GM21723 (cell line): ENCODE results near the gene LUC7L3.
"Not testable (repeated sequence)": the region's sequence is repeated elsewhere in the genome, so short reads cannot be mapped to it uniquely, and the experiment has no call there.

Experiments
- ATAC-seq: cut with Tn5 transposase; IDR thresholded peaks from one replicate; pipeline ENCODE4 v1.9.1; 2021; ENCODE audit warnings: mild to moderate bottlenecking, moderate library complexity; ENCODE audit not compliant: unreplicated experiment

Gene LUC7L3

DNA sequence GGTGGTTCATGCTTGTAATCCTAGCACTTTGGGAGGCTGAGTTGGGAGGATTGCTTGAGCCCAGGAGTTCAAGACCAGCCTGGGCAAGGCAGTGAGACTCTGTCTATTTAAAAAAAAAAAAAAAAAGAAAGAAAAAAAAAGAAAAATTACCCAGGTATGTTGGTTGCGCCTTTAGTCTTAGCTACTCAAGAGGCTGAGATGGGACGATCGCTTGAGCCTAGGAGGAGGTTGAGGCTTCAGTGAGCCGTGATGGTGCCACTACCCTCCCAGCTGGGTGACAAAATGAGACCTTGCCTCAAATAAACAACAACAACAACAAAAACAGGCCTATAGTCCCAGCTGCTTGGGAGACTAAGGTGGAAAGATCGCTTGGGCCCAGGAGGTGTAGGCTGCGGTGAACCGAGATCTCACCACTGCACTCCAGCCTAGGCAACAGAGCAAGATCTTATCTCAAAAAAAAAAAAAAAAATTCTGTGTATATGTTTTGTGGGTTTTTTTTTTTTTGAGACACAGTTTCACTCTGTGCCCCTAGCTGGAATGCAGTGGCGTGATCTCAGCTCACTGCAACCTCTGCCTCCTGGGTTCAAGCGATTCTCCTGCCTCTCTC is 60.4 kb downstream of the LUC7L3 start:
- ATAC-seq, result no peak

DNA sequence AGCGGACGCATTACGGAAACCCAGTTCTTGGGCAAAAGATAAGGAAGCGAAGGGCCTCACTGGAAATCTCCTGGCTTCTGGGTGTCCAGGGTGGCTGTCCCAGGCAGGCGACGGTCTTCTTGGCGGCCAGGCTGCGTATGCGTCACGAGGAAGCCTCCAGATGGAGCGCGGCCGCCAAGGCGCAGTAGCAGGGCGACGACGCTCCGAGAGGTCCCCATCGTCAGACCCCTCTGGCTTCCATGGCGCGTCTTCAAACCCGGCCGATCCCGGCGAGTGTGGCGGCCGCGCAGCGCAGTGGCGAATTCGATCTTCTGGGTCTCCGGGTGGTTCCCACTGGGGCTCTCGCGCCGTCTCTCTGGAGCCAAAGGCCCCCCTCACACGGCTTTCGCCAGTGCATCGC is 61.8 kb downstream of the LUC7L3 start:
- no peak for ATAC-seq

DNA sequence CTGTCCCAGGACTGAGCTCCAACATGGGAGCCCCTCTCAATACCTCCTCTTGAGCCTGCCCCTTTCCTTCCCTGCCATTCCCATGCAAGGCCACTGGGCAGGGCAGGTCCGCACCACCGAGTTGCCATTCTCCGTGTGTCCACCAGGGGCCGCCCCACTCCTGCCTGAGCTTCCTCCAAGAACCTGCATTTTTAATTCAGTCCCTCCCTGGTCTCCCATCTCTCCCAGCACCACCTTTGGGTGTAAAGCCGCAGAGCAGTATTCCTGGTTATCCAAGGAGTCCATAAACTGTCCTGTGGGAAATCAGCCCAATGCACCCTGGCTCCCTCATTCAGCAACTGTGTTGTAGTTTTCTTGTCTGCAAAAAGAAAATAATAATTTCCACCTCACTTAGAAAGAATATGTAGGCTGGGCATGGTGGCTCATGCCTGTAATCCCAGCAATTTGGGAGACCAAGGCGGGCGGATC is 63.8 kb downstream of the LUC7L3 start:
- no peak for ATAC-seq

DNA sequence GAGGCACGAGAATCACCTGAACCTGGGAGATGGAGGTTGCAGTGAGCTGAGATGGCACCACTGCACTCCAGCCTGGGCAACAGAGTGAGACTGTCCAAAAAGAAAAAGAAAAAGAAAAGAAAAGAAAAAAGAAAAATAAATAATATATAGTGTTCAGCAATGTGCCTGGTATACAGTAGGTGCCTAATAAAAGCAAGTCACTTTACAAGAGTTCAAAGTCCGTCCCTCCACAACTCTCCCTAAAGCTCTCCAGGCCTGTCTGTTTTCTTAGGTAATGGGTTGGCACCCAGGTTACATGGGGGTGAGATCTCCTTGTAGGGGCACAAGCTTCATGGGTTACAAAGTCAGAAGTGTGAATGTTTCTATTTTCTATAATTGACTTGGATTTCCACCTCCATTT is 64.5 kb downstream of the LUC7L3 start:
- ATAC-seq, result no peak

DNA sequence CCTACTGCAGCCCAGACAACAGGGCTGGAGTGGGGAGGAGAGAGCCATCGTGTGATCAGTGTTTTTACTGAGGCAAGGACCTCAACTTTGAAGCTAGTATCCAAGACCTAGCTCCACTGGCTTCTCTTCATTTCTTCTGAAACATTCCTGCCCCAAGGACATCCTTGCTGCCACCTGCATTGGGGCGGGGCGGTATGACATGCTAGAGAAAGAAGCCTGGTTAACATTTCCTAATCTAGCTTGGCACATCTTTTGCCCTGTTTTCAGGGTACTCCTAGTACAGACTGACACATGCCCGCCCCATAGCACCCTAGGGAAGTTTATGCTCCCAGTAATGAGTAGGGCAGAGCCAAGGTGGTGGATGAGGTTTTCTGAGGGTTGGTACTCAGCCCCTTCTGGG is 65.7 kb downstream of the LUC7L3 start:
- no peak for ATAC-seq

DNA sequence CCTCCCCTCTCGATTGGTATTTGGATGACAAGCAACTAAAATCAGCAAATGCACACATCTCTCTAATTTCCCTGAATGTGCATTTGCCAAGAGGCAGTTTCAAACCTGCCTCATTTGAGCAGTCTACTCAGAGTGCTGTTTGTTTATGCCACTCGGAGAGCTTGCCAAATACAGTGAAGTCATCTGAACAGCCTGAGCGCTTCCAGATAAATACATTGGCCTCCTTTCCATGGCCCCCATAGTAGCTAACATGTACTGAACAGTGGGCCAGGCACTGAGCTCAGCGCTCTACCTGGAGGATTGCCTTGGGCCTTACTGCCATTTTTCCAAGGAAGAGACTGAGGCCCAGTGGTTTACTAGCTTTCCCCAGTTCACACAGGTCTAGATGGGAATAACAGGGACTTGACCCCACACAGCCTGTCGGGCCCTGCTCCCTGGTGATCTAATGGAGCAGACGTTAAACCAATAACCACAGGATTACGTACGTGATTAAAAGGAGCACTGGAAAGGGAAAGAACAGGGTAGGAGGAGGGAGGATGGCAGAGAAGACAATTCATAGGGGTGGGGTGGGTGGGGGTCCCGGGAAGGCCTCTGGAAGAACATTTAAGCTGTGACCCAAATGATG is 66.7 kb downstream of the LUC7L3 start:
- no peak for ATAC-seq

DNA sequence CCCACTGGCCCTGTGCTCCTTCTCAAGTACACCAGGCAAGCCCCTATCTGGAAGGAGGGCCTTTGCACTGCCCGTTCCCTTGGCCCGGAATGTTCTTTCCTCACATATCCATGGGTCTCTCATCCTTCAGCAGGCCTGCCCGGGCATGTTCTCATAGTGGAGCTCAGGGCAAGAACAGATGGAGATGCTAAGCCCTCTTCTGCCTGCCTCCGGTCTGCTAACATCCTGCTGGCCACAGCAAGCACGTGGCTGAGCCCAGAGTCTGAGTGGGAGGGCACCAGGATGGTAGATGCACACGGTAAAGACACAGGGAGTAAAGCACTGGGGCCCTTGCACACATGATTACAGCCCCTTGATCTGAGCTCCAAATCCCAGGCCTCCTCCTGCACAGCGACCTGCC is 67.7 kb downstream of the LUC7L3 start:
- ATAC-seq, result no peak

DNA sequence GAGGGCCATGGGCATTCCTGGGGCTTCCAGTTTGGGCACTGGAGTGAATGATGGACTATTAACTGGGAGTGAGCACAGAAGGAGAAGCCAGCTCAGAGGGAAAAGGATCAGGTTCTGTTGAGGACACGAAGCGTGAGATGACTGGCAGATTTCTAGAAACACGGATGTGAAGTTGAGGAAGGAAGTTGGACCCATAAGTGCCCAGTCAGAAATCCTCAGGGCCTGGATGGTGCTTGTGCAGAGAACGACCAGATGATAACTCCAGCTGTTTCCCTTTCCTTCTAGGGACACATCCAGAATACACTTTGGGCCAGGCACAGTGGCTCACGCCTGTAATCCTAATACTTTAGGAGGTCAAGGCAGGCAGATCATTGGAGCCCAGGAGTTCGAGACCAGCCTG is 71.2 kb downstream of the LUC7L3 start:
- no peak for ATAC-seq

DNA sequence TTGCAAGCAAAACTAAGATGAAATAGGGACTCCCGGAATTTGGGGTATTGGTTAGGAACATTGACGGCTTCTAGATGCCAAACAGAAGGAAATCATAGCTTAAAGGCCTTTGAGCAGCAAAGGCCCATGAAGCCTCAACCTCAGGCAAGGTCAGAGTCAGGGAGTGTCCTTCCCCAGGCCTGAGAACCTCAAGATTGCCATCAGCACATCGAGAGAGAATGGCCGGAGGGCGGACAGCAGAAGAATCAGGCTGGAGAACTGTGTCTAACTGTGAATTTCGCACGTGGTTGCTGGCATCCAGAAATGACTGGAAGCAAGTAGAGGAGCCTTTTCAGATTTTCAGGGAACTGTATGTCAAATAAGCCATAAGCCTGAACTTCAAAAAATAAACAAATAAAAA is 72.7 kb downstream of the LUC7L3 start:
- no peak for ATAC-seq

DNA sequence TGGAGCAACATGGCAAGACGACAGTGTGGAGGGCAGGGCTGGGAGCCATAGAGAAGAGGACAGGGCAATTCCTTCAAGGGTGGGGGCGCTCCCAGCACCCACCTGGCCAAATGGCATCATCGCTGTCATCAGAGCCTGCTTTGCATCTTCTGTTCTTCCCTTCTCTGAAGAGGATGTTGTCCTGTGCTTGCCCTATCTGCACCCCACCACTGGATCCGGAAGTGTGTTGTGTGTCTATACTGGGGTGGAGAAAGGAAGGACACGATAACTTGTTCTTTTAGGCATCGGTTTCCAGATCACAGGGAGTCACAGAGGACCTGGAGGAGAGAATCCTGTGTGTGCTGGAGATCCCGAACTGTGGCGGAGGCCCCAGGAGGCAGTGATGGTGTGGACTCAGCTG is 73.6 kb downstream of the LUC7L3 start:
- ATAC-seq, result no peak

DNA sequence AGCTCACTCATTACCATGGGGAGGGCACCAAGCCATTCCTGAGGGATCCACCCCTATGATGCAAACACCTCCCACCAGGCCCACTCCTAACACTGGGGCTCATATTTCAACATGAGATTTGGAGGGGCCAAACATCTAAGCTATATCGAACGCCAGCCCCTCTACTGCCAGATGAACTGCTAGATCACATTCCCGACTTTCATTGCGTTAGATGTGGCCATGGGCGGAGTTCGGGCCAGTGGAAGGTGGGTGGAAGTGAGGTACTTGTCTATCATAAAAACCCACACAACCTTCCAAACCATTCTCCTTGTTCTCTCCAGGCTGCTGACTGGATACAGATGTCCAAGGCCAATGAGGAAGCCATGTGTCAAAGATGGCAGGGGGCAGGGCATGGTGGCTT is 75.0 kb downstream of the LUC7L3 start:
- no peak for ATAC-seq

DNA sequence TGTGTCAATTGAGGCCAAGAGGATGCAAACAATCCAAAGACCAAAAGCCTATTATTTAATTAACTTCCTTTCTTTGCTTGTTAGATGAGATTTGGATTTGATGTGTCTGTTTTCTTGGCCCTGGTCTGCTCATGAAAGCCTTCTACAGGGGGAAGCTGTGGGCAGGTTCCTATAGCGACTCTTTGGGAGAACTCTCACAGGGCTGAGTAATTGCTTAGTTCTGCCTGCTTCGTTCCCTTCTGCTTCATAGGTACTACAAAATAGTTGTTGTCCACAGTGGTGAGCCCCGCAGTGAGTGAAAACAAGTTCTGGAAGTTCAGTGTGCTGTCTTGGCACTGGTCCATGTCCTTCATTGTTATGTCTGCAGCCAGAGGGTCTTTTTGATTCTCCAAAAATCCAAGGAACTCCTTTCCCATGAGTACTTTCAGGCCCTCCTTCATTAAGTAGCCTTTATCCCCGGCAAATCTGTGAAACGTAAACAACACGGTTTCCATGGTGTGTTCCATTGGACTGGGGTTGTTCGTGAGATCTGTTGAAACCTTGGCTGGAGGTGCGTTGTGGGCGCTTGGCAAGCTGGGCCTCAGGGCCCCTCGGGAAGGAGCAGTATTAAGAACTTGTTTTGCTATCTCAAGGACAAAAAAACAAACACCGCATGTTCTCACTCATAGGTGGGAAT is 77.9 kb downstream of the LUC7L3 start:
- ATAC-seq, result no peak

DNA sequence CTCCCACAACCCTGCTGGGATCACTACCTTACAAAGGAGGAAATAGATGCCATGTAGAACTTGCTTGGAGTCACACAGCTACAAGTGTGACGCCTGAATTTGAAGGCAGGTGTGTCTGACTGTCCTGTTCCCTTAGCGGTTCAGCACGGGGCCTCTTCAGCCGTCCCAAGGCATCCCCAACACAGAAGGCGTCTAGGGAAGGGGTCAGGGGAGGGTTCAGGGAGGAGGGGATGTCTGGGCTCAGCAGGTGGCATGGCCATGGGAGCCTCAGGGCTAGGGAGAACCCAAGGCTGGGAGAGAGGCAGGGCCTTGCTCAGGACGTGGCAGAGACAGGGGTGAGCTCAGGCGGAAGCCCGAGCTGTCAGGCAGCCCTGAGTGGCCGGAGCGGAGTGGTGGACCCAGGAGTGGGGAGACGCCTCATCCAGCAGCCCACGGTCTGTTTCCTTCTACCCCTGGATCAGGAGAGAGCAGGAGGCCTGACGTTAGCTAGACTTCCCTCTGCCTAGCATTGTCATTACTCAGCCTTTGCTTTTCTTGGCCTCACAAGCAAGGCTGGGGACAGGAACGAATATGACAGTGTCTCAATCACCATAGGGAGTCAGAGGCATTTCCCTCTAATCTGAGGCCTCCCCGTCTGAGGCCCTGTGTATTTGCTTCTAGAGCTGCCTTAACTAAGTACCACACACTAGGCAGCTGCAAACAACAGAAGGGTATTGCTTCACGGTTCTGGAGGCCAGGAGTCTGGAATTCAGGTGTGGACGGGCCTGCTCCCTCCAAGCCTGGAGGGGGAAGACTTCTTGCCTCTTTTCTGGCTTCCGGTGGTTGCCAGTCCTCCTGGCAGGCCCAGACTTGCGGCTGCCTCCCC is 79.3 kb downstream of the LUC7L3 start:
- no peak for ATAC-seq

DNA sequence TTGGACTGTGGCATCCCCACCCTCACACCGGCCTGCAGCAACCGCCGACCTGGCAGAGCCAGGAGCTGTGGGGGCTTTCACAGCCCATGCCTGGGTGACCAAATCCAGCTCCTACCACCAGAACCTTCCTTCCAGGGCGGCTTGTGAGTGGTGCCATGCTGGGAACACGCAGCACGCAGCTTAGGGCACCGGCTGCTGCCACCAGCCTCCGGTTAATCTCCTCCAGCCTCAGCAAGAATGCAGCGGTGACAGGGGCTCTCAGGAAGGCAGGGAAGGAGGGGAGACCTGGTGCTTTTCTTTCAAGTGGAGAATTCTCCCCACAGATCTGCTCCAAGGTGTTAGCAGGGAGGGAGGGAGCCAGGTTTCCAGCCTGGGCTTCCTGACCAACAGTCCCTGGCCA is 80.2 kb downstream of the LUC7L3 start:
- no peak for ATAC-seq

DNA sequence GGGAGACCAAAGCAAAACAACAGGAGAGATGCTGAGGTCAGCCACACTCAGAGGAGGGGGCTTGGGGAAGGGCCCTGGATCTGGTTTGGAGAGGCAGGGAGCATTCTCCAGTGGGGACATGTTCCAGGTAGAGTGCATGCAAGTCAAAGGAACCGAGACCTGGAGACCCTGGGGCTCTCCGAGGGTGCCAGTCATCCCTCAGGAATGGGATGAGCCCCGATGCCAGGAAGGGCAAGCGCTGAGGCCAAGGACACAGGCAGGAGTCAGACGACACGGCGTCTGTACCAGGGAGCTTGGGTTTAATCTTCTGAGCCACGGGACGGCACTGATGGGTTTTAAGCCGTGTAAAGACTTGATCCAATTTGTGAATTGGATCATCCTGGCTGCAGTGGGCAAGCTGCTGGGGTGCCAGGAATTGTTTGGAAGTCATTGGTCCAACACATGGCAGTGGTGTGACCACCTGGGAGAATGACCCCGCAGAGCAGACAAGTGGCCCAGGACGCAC is 80.8 kb downstream of the LUC7L3 start:
- no peak for ATAC-seq

DNA sequence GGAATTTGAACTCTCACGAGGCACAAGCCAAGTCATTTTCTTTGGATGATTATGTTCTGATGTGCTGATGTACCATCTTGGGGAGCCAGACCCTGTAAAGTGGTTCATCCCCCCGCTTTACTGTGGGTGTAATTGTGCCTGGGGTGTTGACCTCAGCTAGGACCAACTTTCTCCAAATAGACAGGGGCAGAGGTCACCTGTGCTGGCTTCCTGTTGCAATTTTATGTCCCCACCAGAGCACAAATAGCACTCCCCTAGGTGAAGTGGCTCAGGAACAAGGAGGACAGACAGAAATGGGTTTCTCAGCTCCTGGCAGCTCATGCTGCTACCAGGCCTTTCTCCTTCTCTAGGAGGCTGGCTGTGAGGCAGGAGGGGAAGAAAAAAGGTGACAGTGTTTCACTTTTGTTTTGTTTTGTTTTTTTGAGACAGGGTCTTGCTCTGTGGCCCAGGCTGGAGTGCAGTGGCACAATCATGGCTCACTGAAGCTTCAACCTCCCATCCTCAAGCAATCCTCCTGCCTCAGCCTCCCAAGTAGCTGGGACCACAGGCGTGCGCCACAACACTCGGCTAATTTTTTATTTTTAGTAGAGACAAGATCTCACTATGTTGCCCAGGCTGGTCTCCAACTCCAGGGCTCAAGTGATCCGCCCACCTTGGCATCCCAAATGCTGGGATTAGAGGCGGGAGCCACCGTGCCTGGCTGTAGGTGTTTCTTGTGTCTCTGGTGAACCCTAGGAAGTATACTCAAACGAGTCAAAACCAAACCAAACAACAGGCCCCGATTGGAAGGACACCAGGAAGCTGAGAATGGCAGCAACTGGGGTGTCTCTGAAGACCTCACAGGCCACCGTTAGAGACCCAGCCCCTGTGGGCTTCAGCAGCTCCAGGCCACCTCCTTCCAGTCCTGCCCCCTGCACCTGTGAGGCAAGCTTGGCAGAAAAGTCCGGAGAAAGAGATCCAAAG is 83.5 kb downstream of the LUC7L3 start:
- ATAC-seq, result no peak

DNA sequence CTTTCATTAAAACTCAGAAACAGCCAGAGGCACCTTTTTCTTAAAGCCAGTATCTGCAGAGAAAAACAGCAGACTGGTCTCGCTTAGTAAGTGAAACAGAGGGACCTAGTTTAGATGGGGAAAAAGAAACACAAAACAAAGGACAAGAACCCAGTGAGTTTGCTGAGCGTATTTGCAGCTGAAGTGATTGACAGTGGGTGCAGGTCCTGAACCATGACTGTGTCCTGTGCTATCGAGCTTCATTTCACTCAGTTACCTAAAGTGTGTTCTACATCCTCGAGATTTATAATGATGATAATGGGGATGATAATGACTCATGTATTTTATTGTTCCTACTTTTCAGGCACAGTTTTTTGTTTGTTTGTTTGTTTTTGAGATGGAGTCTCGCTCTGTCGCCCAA is 84.3 kb downstream of the LUC7L3 start:
- ATAC-seq, result no peak

DNA sequence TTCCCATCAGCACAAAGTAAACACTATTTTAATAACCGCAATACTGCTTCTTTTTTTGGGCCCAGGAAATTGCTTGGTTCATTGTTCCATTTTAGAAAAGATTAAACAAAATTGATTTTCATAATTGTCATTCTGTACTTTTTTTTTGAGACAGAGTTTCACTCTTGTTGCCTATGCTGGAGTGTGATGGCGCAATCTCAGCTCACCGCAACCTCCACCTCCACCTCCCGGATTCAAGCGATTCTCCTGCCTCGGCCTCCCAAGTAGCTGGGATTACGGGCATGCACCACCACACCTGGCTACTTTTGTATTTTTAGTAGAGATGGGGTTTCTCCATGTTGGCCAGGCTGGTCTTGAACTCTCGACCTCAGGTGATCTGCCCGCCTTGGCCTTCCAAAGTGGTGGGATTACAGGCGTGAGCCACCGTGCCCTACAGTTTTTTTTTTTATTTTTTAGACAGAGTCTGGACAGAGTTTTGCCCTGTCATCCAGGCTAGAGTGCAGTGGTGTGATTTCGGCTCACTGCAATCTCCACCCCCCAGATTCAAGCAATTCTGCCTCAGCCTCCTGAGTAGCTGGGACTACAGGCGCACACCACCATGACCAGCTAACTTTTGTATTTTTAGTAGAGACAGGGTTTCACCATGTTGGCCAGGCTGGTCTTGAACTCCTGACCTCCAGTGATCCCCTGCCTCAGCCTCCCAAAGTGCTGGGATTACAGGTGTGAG is 85.5 kb downstream of the LUC7L3 start:
- not testable (repeated sequence) for ATAC-seq

DNA sequence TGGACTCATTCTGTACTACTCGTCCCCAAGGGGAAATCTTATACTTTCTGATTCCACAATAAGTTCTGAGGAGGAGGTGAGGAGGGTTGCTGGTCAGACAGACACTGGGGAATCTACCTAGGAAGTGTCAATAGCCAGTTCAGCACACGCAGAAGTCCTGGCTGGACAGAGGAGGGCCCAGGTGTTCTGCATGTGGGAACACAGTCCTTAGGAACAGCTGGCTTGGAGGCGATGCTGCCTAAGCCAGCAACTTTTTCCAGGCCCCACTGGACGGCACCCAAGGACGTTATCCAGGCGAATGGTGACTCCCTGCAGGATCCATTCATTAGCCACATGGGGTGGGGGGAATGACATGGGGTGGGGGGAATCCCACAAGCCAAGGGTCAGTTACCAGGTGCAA is 86.1 kb downstream of the LUC7L3 start:
- ATAC-seq, result no peak
